Frontal cortex (tissue), 1 donor: ENCODE data around the gene ASTL. TPM values are rescaled to one million over a fixed set of nuclear protein-coding genes. Genes with fewer than 3 reads are reported as not detected.

Experiments
- total RNA-seq: library from RNA; depleted of rRNA; stranded (reverse); fragments of >200 nt; gene quantifications from one replicate; pipeline ENCODE4 v1.2.3, GENCODE V29; 2014

Gene ASTL
- total RNA-seq, 1 donor from 2014 or later, result not detected

Other genes starting within 250 kb of the ASTL start
- gene ANKRD36C, start 146.7 kb downstream of the ASTL start, total RNA-seq, result 277 TPM
- gene GPAT2, start 103.6 kb downstream of the ASTL start, total RNA-seq, result 2.0 TPM
- gene ADRA2B, start 21.9 kb downstream of the ASTL start, total RNA-seq, result under 0.01 TPM
- 4.5 TPM for gene DUSP2, start 6.9 kb upstream of the ASTL start, total RNA-seq
- gene STARD7, start 70.3 kb upstream of the ASTL start, total RNA-seq, result 174 TPM
- gene TMEM127, start 127.5 kb upstream of the ASTL start, total RNA-seq, result 14.7 TPM
- gene CIAO1, start 127.7 kb upstream of the ASTL start, total RNA-seq, result 74.6 TPM
- gene SNRNP200, start 167.0 kb upstream of the ASTL start, total RNA-seq, result 41.6 TPM
- 4.9 TPM for gene ITPRIPL1, start 186.8 kb upstream of the ASTL start, total RNA-seq
- 2.4 TPM for gene NCAPH, start 197.3 kb upstream of the ASTL start, total RNA-seq